K562 (cell line): ENCODE data around the gene RDM1. TPM values are rescaled to one million over a fixed set of nuclear protein-coding genes. Genes with fewer than 3 reads are reported as not detected.

Source experiments
- ATAC-seq: fragments of 200-7000 bp; cut with Tn5 transposase; 3 replicates; pipeline ENCODE4 v1.9.1; 2020; ENCODE audit warnings: moderate library complexity
- BruUV-seq: library from RNA; stranded (reverse); fragments of 400-500 nt; replicated peaks from 2 replicates; lab custom pipeline; 2021; lab: Mats Ljungman, UMichigan
- CTCF ChIA-PET: fragments of 300-600 bp; formaldehyde crosslinking; extraction: SDS; loops from one replicate; lab custom pipeline; 2021; ENCODE audit warnings: low intra/inter-chr PET ratio; lab: Yijun Ruan, JAX
- POLR2A ChIA-PET: fragments of 300-600, 350-650 bp; sonication (Branson Sonifier 250); formaldehyde crosslinking; extraction: SDS; loops from one replicate; lab custom pipeline; 2021; ENCODE audit warnings: antibody characterized with exemption, inconsistent platforms; lab: Yijun Ruan, JAX
- DNase-seq, 4 experiments: peaks; one replicate each; pipeline versions ENCODE4 v3.0.0 to v3.0.0-alpha.2; 2011 to 2018; ENCODE audit warnings: low spot score in 3 of 4, mixed read lengths in 3 of 4; ENCODE audit errors: extremely low read depth in 1 of 4
- FAIRE-seq: peaks from 2 replicates; lab custom pipeline; 2011; peaks lifted over from hg19 to GRCh38; lab: Jason Lieb, UNC
- H2AFZ ChIP-seq: 2 replicates; pipeline ENCODE4 v1.6.0; 2011; ENCODE audit warnings: low read depth, low read length, control low read depth, inconsistent platforms
- H3K27ac ChIP-seq: fragments of 200-600 bp; 3 replicates; pipeline ENCODE4 v1.8.0; 2011; ENCODE audit warnings: low read depth, mild to moderate bottlenecking, control low read depth, inconsistent platforms, low read length, moderate library complexity, mixed read lengths; ENCODE audit errors: extremely low read depth
- H3K27me3 ChIP-seq, 2 experiments: fragments of 300-600 bp in 1 of 2; 2 replicates in 1 of 2; 3 replicates in 1 of 2; pipeline versions ENCODE4 v1.6.0 to v1.8.0; 2011; ENCODE audit warnings: inconsistent platforms in 2 of 2, low read length in 2 of 2, mild to moderate bottlenecking in 1 of 2, mixed read lengths in 1 of 2, moderate library complexity in 1 of 2; ENCODE audit not compliant: control insufficient read depth in 2 of 2, insufficient read depth in 2 of 2
- H3K36me3 ChIP-seq: fragments of 300-600 bp; 3 replicates; pipeline ENCODE4 v1.8.0; 2011; ENCODE audit warnings: mild to moderate bottlenecking, low read length, inconsistent platforms; ENCODE audit not compliant: control insufficient read depth, insufficient read depth
- H3K4me1 ChIP-seq, 2 experiments: fragments of 200-600 bp in 1 of 2; replicated peaks in 1 of 2; 2 replicates in 1 of 2; 3 replicates in 1 of 2; pipeline versions ENCODE4 v1.5.1 to v1.8.0; 2011; ENCODE audit warnings: inconsistent platforms in 2 of 2, low read length in 2 of 2, mild to moderate bottlenecking in 1 of 2, mixed read lengths in 1 of 2, moderate library complexity in 1 of 2; ENCODE audit not compliant: control insufficient read depth in 2 of 2, insufficient read depth in 2 of 2
- H3K4me2 ChIP-seq: 2 replicates; pipeline ENCODE4 v1.6.1; 2011; ENCODE audit warnings: low read length, control low read depth, inconsistent platforms, mixed read lengths; ENCODE audit not compliant: insufficient read depth
- H3K4me3 ChIP-seq: fragments of 200-600 bp; sonication (generic), shearing (Covaris generic); 2 replicates; pipeline ENCODE4 v1.5.1; 2016; ENCODE audit warnings: control low read depth, inconsistent platforms
- H3K79me2 ChIP-seq: fragments of 200-600 bp; 3 replicates; pipeline ENCODE4 v1.8.0; 2011; ENCODE audit warnings: low read length, inconsistent platforms; ENCODE audit not compliant: control insufficient read depth, insufficient read depth
- H3K9ac ChIP-seq, 2 experiments: 2 replicates each; pipeline versions ENCODE4 v1.6.0 to v1.6.1; 2011; ENCODE audit warnings: low read depth in 2 of 2, low read length in 2 of 2, control low read depth in 1 of 2, inconsistent platforms in 1 of 2, mild to moderate bottlenecking in 1 of 2, mixed read lengths in 1 of 2; ENCODE audit not compliant: insufficient read depth in 1 of 2
- H3K9me1 ChIP-seq: one replicate; pipeline ENCODE4 v1.6.0; 2011; ENCODE audit warnings: inconsistent platforms, mild to moderate bottlenecking, low read length, moderate library complexity; ENCODE audit not compliant: control insufficient read depth, insufficient read depth
- H3K9me3 ChIP-seq: replicated peaks from 2 replicates; pipeline ENCODE4 v1.5.1; 2011; ENCODE audit warnings: low read depth, low read length, inconsistent platforms; ENCODE audit not compliant: control insufficient read depth, insufficient read depth
- H4K20me1 ChIP-seq: replicated peaks from 2 replicates; pipeline ENCODE4 v1.6.1; 2011; ENCODE audit warnings: low read length, inconsistent platforms, mixed read lengths; ENCODE audit not compliant: control insufficient read depth, insufficient read depth
- ARID2 ChIP-seq: fragments of 450-650 bp; IDR thresholded peaks from 2 replicates; pipeline ENCODE4 v1.6.1; 2017; ENCODE audit warnings: antibody characterized with exemption, mild to moderate bottlenecking
- CAMTA2 ChIP-seq: fragments of 250-450 bp; sonication (Bioruptor Pico); conservative IDR thresholded peaks from 2 replicates; pipeline ENCODE4 v1.5.1; 2022
- CC2D1A ChIP-seq: fragments of 450-650 bp; IDR thresholded peaks from 2 replicates; pipeline ENCODE4 v1.6.1; 2017; ENCODE audit warnings: mild to moderate bottlenecking
- ESRRA ChIP-seq: fragments of 450-650 bp; IDR thresholded peaks from 2 replicates; pipeline ENCODE4 v1.6.1; 2014; ENCODE audit warnings: low read depth, mild to moderate bottlenecking, moderate library complexity, borderline replicate concordance
- EZH2 ChIP-seq: IDR thresholded peaks from 2 replicates; pipeline ENCODE4 v1.6.1; 2012; ENCODE audit warnings: low read depth, mild to moderate bottlenecking, inconsistent platforms, low read length, borderline replicate concordance
- HNRNPLL ChIP-seq: fragments of 200-400 bp; formaldehyde crosslinking; IDR thresholded peaks from 2 replicates; pipeline ENCODE4 v1.6.1; 2017; ENCODE audit warnings: low read length, low read depth, mild to moderate bottlenecking; ENCODE audit not compliant: poor library complexity, severe bottlenecking
- JUND ChIP-seq, 2 experiments: IDR thresholded peaks; 2 replicates in 1 of 2; 3 replicates in 1 of 2; pipeline ENCODE4 v1.6.1; 2011; ENCODE audit warnings: borderline replicate concordance in 2 of 2, low read depth in 2 of 2, low read length in 2 of 2, improper control_type of control experiment in 1 of 2, missing biosample characterization in 1 of 2, missing genetic modification characterization in 1 of 2, missing genetic modification reagents in 1 of 2
- MEF2A ChIP-seq: IDR thresholded peaks from 2 replicates; pipeline ENCODE4 v1.6.1; 2011; ENCODE audit warnings: low read depth, mild to moderate bottlenecking, low read length, moderate library complexity; ENCODE audit not compliant: control insufficient read depth
- NCOR1 ChIP-seq: fragments of 450-650 bp; IDR thresholded peaks from 2 replicates; pipeline ENCODE4 v1.6.1; 2016; ENCODE audit warnings: mild to moderate bottlenecking, moderate library complexity
- PHF21A ChIP-seq: fragments of 450-650 bp; IDR thresholded peaks from 2 replicates; pipeline ENCODE4 v1.6.1; 2017; ENCODE audit warnings: low read depth, borderline replicate concordance
- SAP30 ChIP-seq: fragments of 200-600 bp; sonication (generic); IDR thresholded peaks from 2 replicates; pipeline ENCODE4 v1.6.1; 2012; ENCODE audit warnings: borderline replicate concordance, low read depth, mild to moderate bottlenecking, moderate library complexity, low read length, control low read depth, inconsistent platforms; ENCODE audit not compliant: insufficient read depth, poor library complexity, severe bottlenecking
- SIRT6 ChIP-seq: IDR thresholded peaks from one replicate; pipeline ENCODE4 v1.6.1; 2012; ENCODE audit warnings: low read depth, mild to moderate bottlenecking, control low read depth, inconsistent platforms, low read length, moderate library complexity
- SPI1 ChIP-seq: IDR thresholded peaks from 2 replicates; pipeline ENCODE4 v1.6.1; 2011; ENCODE audit warnings: low read depth, low read length, control low read depth, borderline replicate concordance
- ZEB2 ChIP-seq: fragments of 450-650 bp; IDR thresholded peaks from 2 replicates; pipeline ENCODE4 v1.6.1; 2016
- ZNF274 ChIP-seq: IDR thresholded peaks from 2 replicates; pipeline ENCODE4 v1.6.1; 2011; ENCODE audit warnings: low read depth, mild to moderate bottlenecking, low read length, moderate library complexity, borderline replicate concordance
- WGBS: fragments of 100-300 bp; shearing (Covaris generic); methylation state at CpG from one replicate; pipeline ENCODE4 v1.1.6; 2016; ENCODE audit warnings: low coverage, mixed read lengths; ENCODE audit not compliant: insufficient coverage; ENCODE audit errors: missing lambda C conversion rate; 5-methylcytosine and 5-hydroxymethylcytosine counted together
- in situ Hi-C: fragments of 300-500 bp; cut with MboI; formaldehyde crosslinking; loops from 4 replicates; pipeline ENCODE4 v1.15.0; 2018; ENCODE audit warnings: inconsistent platforms, mixed read lengths
- intact Hi-C: fragments of 100-400 bp; cut with micrococcal nuclease; formaldehyde crosslinking; loops from 2 replicates; pipeline ENCODE4 v1.14.2; 2022
- polyA plus RNA-seq, 8 experiments: library from polyadenylated mRNA; depleted of rRNA in 4 of 8; stranded (reverse) in 5 of 8; unstranded in 3 of 8; fragments of >200 nt; fragmentation: Nextera tagmentation in 2 of 8; fragmentation: Illumina TruSeq in 1 of 8; extraction: Ambion mirVana in 2 of 8; extraction: Trizol in 1 of 8; gene quantifications; 2 replicates each; pipeline versions ENCODE4 v1.2.1 to v1.2.3, GENCODE V29; 2011 to 2014; ENCODE audit warnings: inconsistent platforms in 1 of 8, missing spikeins in 1 of 8
- total RNA-seq, 7 experiments: library from RNA; depleted of rRNA in 6 of 7; stranded (reverse); fragments of >200 nt in 6 of 7; fragmentation: Illumina TruSeq in 2 of 7; extraction: Trizol in 2 of 7; gene quantifications; 2 replicates each; pipeline versions ENCODE4 v1.2.1 to v1.2.3, GENCODE V29; 2011 to 2021; ENCODE audit warnings: low replicate concordance in 1 of 7
- TF ChIP-seq, protein P1 (sequence below): sonication (generic); formaldehyde crosslinking; IDR thresholded peaks from 2 replicates; pipeline ENCODE4 v1.5.0; 2020; ENCODE audit warnings: missing genetic modification reagents
- TF ChIP-seq, protein P2 (sequence below): sonication (generic); formaldehyde crosslinking; IDR thresholded peaks from 2 replicates; pipeline ENCODE4 v1.8.1; 2022; ENCODE audit warnings: missing genetic modification reagents

Gene RDM1
- total and polyA plus RNA-seq, 9 of the 15 experiments (the other 6 are each of a cell fraction or from before 2014, with no cell fraction given) = 2.5 to 11.2 (median 5.4) TPM

DNA sequence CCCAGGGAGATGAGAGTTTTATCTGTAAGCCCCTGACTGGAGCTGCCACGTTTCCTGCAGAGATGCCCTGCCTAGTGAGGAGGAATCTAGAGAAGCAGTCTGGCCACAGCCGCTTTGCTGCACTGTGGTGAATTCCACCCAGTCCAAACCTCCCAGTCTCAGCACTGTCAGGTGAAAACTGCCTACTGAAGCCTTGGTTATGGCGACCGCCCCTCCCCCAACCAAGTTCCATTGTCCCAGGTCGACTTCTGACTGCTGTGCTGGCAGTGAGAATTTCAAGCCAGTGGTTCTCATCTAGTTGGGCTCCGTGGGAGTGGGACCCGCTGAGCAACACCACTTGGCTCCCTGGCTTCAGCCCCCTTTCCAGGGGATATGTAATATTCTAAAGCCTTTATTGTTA, 23.1 kb upstream of the RDM1 start:
- ATAC-seq (no peak), DNase-seq (no peak), FAIRE-seq (no peak)
- no peak overlapping the region; a peak in 1 of 4 replicates for H3K9ac ChIP-seq
- 0 out of 2 replicates have a peak, but pooled peaks cover 3% of the 10 kb centered on the region for H4K20me1 ChIP-seq
- peaks cover 14% of the 10 kb centered on the region in 2 experiments; a peak in 4 of 5 replicates for H3K27me3 ChIP-seq
- TF ChIP-seq SIRT6 = no peak
- TF ChIP-seq PHF21A = no peak
- TF ChIP-seq ESRRA = no peak
- TF ChIP-seq CC2D1A = no peak
- no peak for TF ChIP-seq EZH2
- no peak for TF ChIP-seq NCOR1
- TF ChIP-seq ARID2 = no peak
- TF ChIP-seq, protein P1, sequence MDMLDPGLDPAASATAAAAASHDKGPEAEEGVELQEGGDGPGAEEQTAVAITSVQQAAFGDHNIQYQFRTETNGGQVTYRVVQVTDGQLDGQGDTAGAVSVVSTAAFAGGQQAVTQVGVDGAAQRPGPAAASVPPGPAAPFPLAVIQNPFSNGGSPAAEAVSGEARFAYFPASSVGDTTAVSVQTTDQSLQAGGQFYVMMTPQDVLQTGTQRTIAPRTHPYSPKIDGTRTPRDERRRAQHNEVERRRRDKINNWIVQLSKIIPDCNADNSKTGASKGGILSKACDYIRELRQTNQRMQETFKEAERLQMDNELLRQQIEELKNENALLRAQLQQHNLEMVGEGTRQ = no peak
- no peak for TF ChIP-seq CAMTA2
- no peak for TF ChIP-seq MEF2A
- TF ChIP-seq, protein P2, sequence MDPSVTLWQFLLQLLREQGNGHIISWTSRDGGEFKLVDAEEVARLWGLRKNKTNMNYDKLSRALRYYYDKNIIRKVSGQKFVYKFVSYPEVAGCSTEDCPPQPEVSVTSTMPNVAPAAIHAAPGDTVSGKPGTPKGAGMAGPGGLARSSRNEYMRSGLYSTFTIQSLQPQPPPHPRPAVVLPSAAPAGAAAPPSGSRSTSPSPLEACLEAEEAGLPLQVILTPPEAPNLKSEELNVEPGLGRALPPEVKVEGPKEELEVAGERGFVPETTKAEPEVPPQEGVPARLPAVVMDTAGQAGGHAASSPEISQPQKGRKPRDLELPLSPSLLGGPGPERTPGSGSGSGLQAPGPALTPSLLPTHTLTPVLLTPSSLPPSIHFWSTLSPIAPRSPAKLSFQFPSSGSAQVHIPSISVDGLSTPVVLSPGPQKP (CRISPR knock-in tag) = no peak
- TF ChIP-seq SPI1 = no peak
- TF ChIP-seq HNRNPLL = no peak
- no peak for TF ChIP-seq SAP30
- no peak for TF ChIP-seq ZEB2
- TF ChIP-seq ZNF274 = no peak
- TF ChIP-seq JUND (IDR thresholded peaks at IDR 0.05; ENCODE audit: borderline replicate concordance, low read depth, low read length) = no peak
- TF ChIP-seq JUND (tag; IDR thresholded peaks at IDR 0.05; ENCODE audit: borderline replicate concordance, low read depth, low read length) = no peak
- H3K4me3 ChIP-seq = no peak overlapping the region
- no peak overlapping the region for H3K4me2 ChIP-seq
- ChIA-PET POLR2A (no interaction called here), CTCF (no interaction called here)
- WGBS = 0% methylated on average over 7 of the region's 7 CpGs
- no peaks in the 10 kb centered on the region for H3K79me2 ChIP-seq
- no peaks in the 10 kb centered on the region for H3K4me1 ChIP-seq
- no TSS peak for BruUV-seq
- in situ Hi-C loops (loop anchor here (25.0 kb wide), 1 partner anchor 534 kb away; the partner anchor contains the start of gene ZNHIT3), intact Hi-C loops (no loop called here)
- no peaks in the 10 kb centered on the region for H3K9me1 ChIP-seq
- no peak overlapping the region for H2AFZ ChIP-seq
- no peak overlapping the region for H3K27ac ChIP-seq
- H3K36me3 ChIP-seq = no peaks in the 10 kb centered on the region
- H3K9me3 ChIP-seq = no peaks in the 10 kb centered on the region
